ENCODE measurements around the gene CCDC175. TPM values are rescaled to one million over a fixed set of nuclear protein-coding genes. Genes with fewer than 3 reads are reported as not detected.

Gene CCDC175
- total and polyA plus RNA-seq, 10 of the 15 experiments (the other 5 are each of a cell fraction or from before 2014, with no cell fraction given), result not detected

GRCh38 chr14:59464486-59465315 lies 111.9 kb downstream of the CCDC175 start:
- Histone ChIP-seq H3K27me3 (replicated peaks in 1 of 2; ENCODE audit: control insufficient read depth in 2 of 2, insufficient read depth in 2 of 2, low read length in 1 of 2) (no peaks in the 10 kb centered on the region), H3K4me1 (ENCODE audit: control insufficient read depth, insufficient read depth, low read length) (peaks cover 10% of the 10 kb centered on the region), H3K27ac (ENCODE audit: control insufficient read depth, insufficient read depth) (no peak overlapping the region), H3K79me2 (ENCODE audit: control insufficient read depth, insufficient read depth, low read length) (no peaks in the 10 kb centered on the region), H3K4me2 (ENCODE audit: control insufficient read depth, insufficient read depth) (peak overlapping the region; percentile 97), H4K20me1 (ENCODE audit: control insufficient read depth, insufficient read depth) (no peaks in the 10 kb centered on the region), H3K4me3 (peak overlapping the region; percentile 60; the same call in 1 of the 2 replicates), H2AFZ (ENCODE audit: control insufficient read depth, low read depth, low read length) (peak overlapping the region; percentile 84), H3K36me3 (ENCODE audit: control insufficient read depth in 2 of 2, insufficient read depth in 2 of 2, low read length in 1 of 2) (no peaks in the 10 kb centered on the region; a peak in 1 of 4 replicates), H3K9ac (ENCODE audit: control insufficient read depth, insufficient read depth, low read length) (no peak overlapping the region; the same call in 1 of the 2 replicates), H3K9me3 (replicated peaks; ENCODE audit: control insufficient read depth, insufficient read depth, low read length) (no peaks in the 10 kb centered on the region)
- WGBS (ENCODE audit: insufficient coverage, insufficient replicate concordance, low lambda C conversion rate, missing lambda C conversion rate), result 3% methylated on average over 55 of the region's 105 CpGs
- no peak for DNase-seq (ENCODE audit: low read depth, low spot score)
- CTCF ChIA-PET, result interaction anchor here (0.6 to 3.0 kb wide), 4 partner anchors 14 to 43 kb away, joined by 3 to 6 read pairs (median 4); partner anchors contain the start of genes JKAMP and L3HYPDH
- SMC1A ChIA-PET (ENCODE audit: uncharacterized antibody, unreplicated experiment), result interaction anchor here (1.4 kb wide), 1 partner anchor 16 kb away, joined by 3 read pairs; no protein-coding TSS in a partner anchor
- FAIRE-seq, result peak; percentile 27
- ATAC-seq, result peak; percentile 84
- intact Hi-C loops (cut with micrococcal nuclease; ENCODE audit: unreplicated experiment) (no loop called here), in situ Hi-C loops (cut with MboI) (no loop called here)
- BruUV-seq (replicated peaks), result no TSS peak
- POLR2A ChIA-PET, result interaction anchor here (1.9 kb wide), 1 partner anchor 19 kb away, joined by 6 read pairs; the partner anchor contains the start of genes JKAMP and L3HYPDH
- RAD21 ChIA-PET (ENCODE audit: unreplicated experiment), result interaction anchor here (1.0 to 1.1 kb wide), 2 partner anchors 19 to 303 kb away, joined by 3 read pairs; partner anchors contain the start of genes JKAMP and L3HYPDH
- 0 out of 2 replicates have a peak, but pooled peaks have one; percentile 5 for TF ChIP-seq CREB1 (IDR thresholded peaks at IDR 0.05; ENCODE audit: low read depth)
- peak; percentile 62; the same call in 1 of the 2 replicates for TF ChIP-seq BACH1 (IDR thresholded peaks at IDR 0.05; ENCODE audit: borderline replicate concordance)
- TF ChIP-seq MAX (IDR thresholded peaks at IDR 0.05; ENCODE audit: low read depth, low read length), result no peak
- peak in 1 of 2 experiments; percentile 24; a peak in 1 of 4 replicates for TF ChIP-seq BHLHE40 (IDR thresholded peaks at IDR 0.05; ENCODE audit: borderline replicate concordance in 1 of 2, low read depth in 2 of 2, low read length in 1 of 2)
- TF ChIP-seq REST (IDR thresholded peaks at IDR 0.05; ENCODE audit: low read depth, low read length), result peak; percentile 61
- no peak for TF ChIP-seq EP300 (IDR thresholded peaks at IDR 0.05; ENCODE audit: borderline replicate concordance in 1 of 2, control insufficient read depth in 1 of 2, low read depth in 2 of 2, low read length in 2 of 2)
- no peak for TF ChIP-seq SIN3A (IDR thresholded peaks at IDR 0.05; ENCODE audit: low read depth, low read length)
- no peak for TF ChIP-seq USF1 (IDR thresholded peaks at IDR 0.05; ENCODE audit: borderline replicate concordance, extremely low read length, insufficient read depth, low read depth, low read length)
- no peak for TF ChIP-seq FOS (IDR thresholded peaks at IDR 0.05; ENCODE audit: borderline replicate concordance, extremely low read depth, insufficient read length)
- TF ChIP-seq RAD21 (IDR thresholded peaks at IDR 0.05; ENCODE audit: insufficient read depth, low read depth, low read length), result no peak
- no peak for TF ChIP-seq RELB (IDR thresholded peaks at IDR 0.05; ENCODE audit: low read depth)
- TF ChIP-seq SP1 (IDR thresholded peaks at IDR 0.05; ENCODE audit: low read depth, low read length), result no peak
- TF ChIP-seq TCF3 (IDR thresholded peaks at IDR 0.05; ENCODE audit: borderline replicate concordance, insufficient read depth, low read depth, low read length), result peak; percentile 55; the same call in 1 of the 2 replicates
- TF ChIP-seq EZH2 (IDR thresholded peaks at IDR 0.05; ENCODE audit: borderline replicate concordance, control insufficient read depth, low read depth, low read length), result no peak

All from GM12878 (cell line).